ENCODE results near the gene PDE4A.

GRCh38 chr19:10468133-10468532 is 47.8 kb downstream of the PDE4A start:
- TF ChIP-seq POLR2A (IDR thresholded peaks at IDR 0.05) = no peak
- no peak for TF ChIP-seq CTCF (IDR thresholded peaks at IDR 0.05)
